ENCODE data around the gene BRD9.

DNA sequence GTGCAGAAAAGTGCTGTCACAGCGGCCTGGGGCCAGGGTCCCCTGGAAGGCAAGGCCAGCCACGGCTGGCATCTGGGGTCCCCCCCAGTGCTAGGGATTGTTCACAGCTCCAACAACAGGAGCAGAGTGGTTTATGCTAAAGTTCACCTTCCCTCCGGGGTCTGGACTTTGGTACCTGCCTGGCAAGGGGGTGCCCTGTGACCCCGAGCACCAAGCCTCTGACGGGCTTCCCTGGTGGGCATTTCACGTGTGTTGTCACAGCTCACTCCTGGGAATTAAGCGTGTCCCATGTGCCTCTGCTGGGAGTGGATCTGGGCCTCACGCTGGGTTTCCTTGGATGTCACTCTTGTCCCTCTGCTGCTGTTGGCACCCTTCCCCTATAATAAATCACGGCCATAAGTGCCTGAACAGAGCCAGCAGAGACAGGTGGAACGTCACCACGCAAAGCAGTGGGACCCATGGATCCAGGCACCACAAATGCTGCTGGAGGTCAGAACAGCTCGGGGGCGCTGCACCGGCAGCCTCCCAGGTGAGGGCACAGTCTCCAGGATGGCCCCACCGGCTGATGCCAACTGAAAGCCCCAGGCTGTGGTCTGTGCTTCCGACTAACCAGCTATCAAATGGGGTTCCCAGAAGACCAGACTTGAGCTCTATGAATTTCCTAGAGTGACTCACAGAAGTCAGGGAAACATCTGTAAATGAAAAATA, 24.0 kb downstream of the BRD9 start:
- TF ChIP-seq, protein P1, sequence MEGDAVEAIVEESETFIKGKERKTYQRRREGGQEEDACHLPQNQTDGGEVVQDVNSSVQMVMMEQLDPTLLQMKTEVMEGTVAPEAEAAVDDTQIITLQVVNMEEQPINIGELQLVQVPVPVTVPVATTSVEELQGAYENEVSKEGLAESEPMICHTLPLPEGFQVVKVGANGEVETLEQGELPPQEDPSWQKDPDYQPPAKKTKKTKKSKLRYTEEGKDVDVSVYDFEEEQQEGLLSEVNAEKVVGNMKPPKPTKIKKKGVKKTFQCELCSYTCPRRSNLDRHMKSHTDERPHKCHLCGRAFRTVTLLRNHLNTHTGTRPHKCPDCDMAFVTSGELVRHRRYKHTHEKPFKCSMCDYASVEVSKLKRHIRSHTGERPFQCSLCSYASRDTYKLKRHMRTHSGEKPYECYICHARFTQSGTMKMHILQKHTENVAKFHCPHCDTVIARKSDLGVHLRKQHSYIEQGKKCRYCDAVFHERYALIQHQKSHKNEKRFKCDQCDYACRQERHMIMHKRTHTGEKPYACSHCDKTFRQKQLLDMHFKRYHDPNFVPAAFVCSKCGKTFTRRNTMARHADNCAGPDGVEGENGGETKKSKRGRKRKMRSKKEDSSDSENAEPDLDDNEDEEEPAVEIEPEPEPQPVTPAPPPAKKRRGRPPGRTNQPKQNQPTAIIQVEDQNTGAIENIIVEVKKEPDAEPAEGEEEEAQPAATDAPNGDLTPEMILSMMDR (optimal IDR thresholded peaks at IDR 0.05 in 1 of 3, IDR thresholded peaks at IDR 0.05 in 1 of 3, conservative IDR thresholded peaks at IDR 0.05 in 1 of 3; ENCODE audit: extremely low read depth in 1 of 3, insufficient read depth in 2 of 3, low read length in 3 of 3) = no peak
- TF ChIP-seq EZH2 (IDR thresholded peaks at IDR 0.05; ENCODE audit: low read length) = no peak
